HG03354 (cell line): ENCODE results near the gene SCAMP4.
"Not testable (repeated sequence)": the region's sequence is repeated elsewhere in the genome, so short reads cannot be mapped to it uniquely, and the experiment has no call there.

Source experiments
- ATAC-seq: cut with Tn5 transposase; IDR thresholded peaks from one replicate; pipeline ENCODE4 v1.9.1; 2021; ENCODE audit warnings: mild to moderate bottlenecking; ENCODE audit not compliant: unreplicated experiment, poor library complexity, severe bottlenecking

SCAMP4 gene

GRCh38 chr19:1881393-1882088 is 23.7 kb upstream of the SCAMP4 start:
- not testable (repeated sequence) for ATAC-seq

- ATAC-seq = no peak
Measured at GRCh38 chr19:1882089-1882785, 23.0 kb upstream of the SCAMP4 start.

- ATAC-seq = no peak
Measured at GRCh38 chr19:1882786-1883692, 22.2 kb upstream of the SCAMP4 start.

- no peak for ATAC-seq
Measured at GRCh38 chr19:1883784-1884183, 21.4 kb upstream of the SCAMP4 start.

GRCh38 chr19:1884291-1884718 is 20.9 kb upstream of the SCAMP4 start:
- ATAC-seq = no peak

GRCh38 chr19:1884719-1885334 is 20.4 kb upstream of the SCAMP4 start:
- ATAC-seq = peak; percentile 16

- ATAC-seq = peak; percentile 76
Measured at GRCh38 chr19:1885398-1886119, 19.6 kb upstream of the SCAMP4 start, which contains the start of gene ABHD17A. ABHD17A (minus strand) TSS chr19:1885496; CDS start chr19:1881566, 3,930 bp downstream.

GRCh38 chr19:1886360-1886759 is 18.8 kb upstream of the SCAMP4 start:
- ATAC-seq = not testable (repeated sequence)

- ATAC-seq = no peak
Measured at GRCh38 chr19:1888385-1888784, 16.8 kb upstream of the SCAMP4 start.

GRCh38 chr19:1889907-1890306 is 15.3 kb upstream of the SCAMP4 start:
- ATAC-seq = no peak

- no peak for ATAC-seq
Measured at GRCh38 chr19:1893791-1894190, 11.4 kb upstream of the SCAMP4 start.

- ATAC-seq = no peak
Measured at GRCh38 chr19:1896508-1896907, 8.7 kb upstream of the SCAMP4 start.

- ATAC-seq = no peak
Measured at GRCh38 chr19:1901940-1902404, 3.2 kb upstream of the SCAMP4 start.

GRCh38 chr19:1902923-1903322 is 2.3 kb upstream of the SCAMP4 start:
- no peak for ATAC-seq

GRCh38 chr19:1904860-1905109 is 414 bp upstream of the SCAMP4 start:
- no peak for ATAC-seq

- ATAC-seq = no peak
Measured at GRCh38 chr19:1905863-1906375, 720 bp downstream of the SCAMP4 start.

- ATAC-seq = no peak
Measured at GRCh38 chr19:1906985-1907562, 1.9 kb downstream of the SCAMP4 start.

- ATAC-seq = no peak
Measured at GRCh38 chr19:1907563-1908363, 2.6 kb downstream of the SCAMP4 start.
